Cardiac septum (tissue), 1 donor: ENCODE results near the gene ERLIN1. TPM values are rescaled to one million over a fixed set of nuclear protein-coding genes. Genes with fewer than 3 reads are reported as not detected.
"Not testable (repeated sequence)": the region's sequence is repeated elsewhere in the genome, so short reads cannot be mapped to it uniquely, and the experiment has no call there.

Source experiments
- DNase-seq: peaks from one replicate; pipeline ENCODE4 v3.0.0-alpha.2; 2020; ENCODE audit warnings: low spot score
- intact Hi-C: fragments of 100-400 bp; cut with DNase I; formaldehyde crosslinking; loops from one replicate; pipeline ENCODE4 v1.14.0; 2022
- total RNA-seq: library from RNA; stranded (reverse); fragmentation: NEBNext Ultra II Directional; extraction: Animal tissue kit (Norgen Biotek cat#: 25700); gene quantifications from one replicate; pipeline ENCODE4 v1.2.1, GENCODE V29; 2021
- donor health status: DM: no; HTN: no; CAD: no.

ERLIN1 gene
- total RNA-seq, 1 donor from 2014 or later, result 7.2 TPM

- intact Hi-C loops, result no loop called here
- no peak for DNase-seq
These were observed 42.1 kb downstream of the ERLIN1 start for GRCh38 chr10:100143756-100144155.

GRCh38 chr10:100141446-100142087 lies 44.3 kb downstream of the ERLIN1 start:
- intact Hi-C loops, result no loop called here
- no peak for DNase-seq

- intact Hi-C loops, result no loop called here
- no peak for DNase-seq
These were observed 45.8 kb downstream of the ERLIN1 start for GRCh38 chr10:100140070-100140469.

GRCh38 chr10:100138921-100139496 lies 46.8 kb downstream of the ERLIN1 start:
- intact Hi-C loops, result no loop called here
- no peak for DNase-seq

GRCh38 chr10:100135486-100135885 lies 50.3 kb downstream of the ERLIN1 start:
- DNase-seq, result no peak
- intact Hi-C loops, result no loop called here

DNA sequence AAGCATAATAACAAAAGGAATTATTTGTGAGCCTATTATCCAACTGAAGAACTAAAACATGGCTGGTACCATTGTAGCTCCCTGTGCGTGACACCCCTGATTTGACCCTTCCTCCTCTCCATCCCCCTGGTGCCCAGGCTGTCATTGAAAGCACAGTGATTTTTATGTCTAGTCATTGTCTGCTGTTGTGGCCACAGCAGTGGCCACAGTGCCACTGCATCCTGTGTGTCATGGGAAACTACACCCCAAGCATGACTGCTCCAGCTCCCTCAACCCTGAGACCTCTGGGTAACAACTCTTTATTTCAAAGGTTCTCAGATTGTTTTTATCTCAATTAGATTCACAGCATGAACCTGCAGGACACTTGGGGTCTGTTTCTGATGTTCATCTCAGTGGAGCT lies 52.0 kb downstream of the ERLIN1 start:
- intact Hi-C loops, result no loop called here
- no peak for DNase-seq

DNA sequence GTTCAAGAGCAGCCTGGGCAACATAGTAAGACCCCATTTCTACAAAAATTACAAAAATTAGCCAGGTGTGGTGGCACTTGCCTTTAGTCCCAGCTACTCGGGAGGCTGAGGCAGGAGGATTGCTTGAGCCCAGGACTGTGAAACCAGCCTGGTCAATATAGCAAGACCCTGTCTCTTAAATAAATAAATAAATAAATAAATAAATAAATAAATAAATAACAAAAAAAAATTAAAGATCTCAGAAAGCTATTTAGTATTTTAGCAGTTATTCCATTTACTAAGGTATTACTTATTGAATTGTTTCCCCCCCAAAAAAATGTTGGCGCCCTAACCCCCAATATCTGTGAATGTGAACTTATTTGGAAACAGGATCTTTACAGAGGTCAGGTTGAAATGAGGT lies 53.4 kb downstream of the ERLIN1 start:
- no peak for DNase-seq
- intact Hi-C loops, result no loop called here

- intact Hi-C loops, result no loop called here
- DNase-seq, result no peak
These were observed 54.3 kb downstream of the ERLIN1 start for GRCh38 chr10:100131571-100131970.

DNA sequence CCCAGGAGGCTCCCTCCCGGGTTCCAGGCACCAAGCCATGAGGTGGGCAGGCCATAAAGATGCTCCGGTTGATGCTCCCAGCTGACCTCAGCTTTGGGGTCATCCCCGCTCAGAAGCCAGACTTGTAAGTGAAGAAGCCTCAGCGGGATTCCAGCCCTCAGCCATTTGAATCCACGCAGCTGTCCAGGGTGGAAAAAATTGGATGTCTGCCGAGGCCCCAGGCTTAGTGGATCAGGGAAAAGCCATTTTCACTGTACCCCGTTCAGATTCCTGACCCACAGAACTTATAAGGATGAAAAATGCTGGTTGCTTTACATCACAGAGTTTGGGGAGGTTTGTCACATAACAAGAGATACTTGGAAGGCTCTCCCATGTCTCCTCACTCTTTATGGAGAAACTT lies 55.0 kb downstream of the ERLIN1 start:
- intact Hi-C loops, result no loop called here
- no peak for DNase-seq

- DNase-seq, result no peak
These were observed 56.4 kb downstream of the ERLIN1 start for GRCh38 chr10:100129424-100129823.

DNA sequence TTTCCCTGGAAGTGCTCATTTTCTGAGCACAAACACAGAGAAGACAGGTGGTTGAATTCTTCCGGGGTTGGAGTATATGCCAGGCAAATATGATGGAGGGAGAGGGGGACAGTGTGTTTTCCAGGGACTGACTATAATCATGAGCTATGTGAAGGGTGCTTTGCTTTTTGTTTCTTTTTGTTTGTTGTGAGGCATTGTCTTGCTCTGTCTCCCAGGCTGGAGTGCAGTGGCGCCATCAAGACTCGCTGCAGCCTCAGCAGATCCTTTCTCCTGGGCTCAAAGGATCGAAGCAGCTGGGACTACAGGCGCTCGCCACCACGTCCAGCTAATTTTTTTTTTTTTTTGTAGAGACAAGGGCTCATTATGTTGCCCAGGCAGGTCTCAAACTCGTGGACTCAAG lies 56.9 kb downstream of the ERLIN1 start:
- no peak for DNase-seq
- intact Hi-C loops, result no loop called here

More at GRCh38 chr10:100129424-100129823, 56.4 kb downstream of the ERLIN1 start:
- intact Hi-C loops, result no loop called here

DNA sequence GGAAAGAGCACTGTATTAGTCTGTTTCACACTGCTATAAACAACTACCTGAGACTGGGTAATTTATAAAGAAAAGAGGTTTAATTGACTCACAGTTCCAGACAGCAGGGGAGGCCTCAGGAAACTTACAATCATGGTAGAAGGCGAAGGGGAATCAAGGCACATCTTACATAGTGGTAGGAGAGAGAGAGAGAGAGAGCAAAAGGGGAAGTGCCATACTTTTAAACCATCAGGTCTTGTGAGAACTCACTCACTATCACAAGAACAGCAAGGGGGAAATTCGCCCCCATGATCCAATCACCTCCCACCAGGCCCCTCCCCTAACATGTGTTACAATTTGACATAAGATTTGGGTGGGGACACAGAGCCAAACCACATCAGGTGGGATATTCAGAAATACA lies 60.5 kb downstream of the ERLIN1 start:
- intact Hi-C loops, DNase-seq: not testable (repeated sequence)

- no peak for DNase-seq
- intact Hi-C loops, result no loop called here
These were observed 61.7 kb downstream of the ERLIN1 start for GRCh38 chr10:100124097-100124496.

GRCh38 chr10:100122780-100123179 lies 63.0 kb downstream of the ERLIN1 start:
- DNase-seq, result no peak
- intact Hi-C loops, result no loop called here

GRCh38 chr10:100120550-100120949 lies 65.3 kb downstream of the ERLIN1 start:
- intact Hi-C loops, result no loop called here

GRCh38 chr10:100119726-100120125 lies 66.1 kb downstream of the ERLIN1 start:
- DNase-seq, result no peak
- intact Hi-C loops, result no loop called here

More at GRCh38 chr10:100120550-100120949, 65.3 kb downstream of the ERLIN1 start:
- DNase-seq, result no peak

GRCh38 chr10:100114976-100115770 lies 70.7 kb downstream of the ERLIN1 start:
- intact Hi-C loops, result no loop called here
- no peak for DNase-seq

DNA sequence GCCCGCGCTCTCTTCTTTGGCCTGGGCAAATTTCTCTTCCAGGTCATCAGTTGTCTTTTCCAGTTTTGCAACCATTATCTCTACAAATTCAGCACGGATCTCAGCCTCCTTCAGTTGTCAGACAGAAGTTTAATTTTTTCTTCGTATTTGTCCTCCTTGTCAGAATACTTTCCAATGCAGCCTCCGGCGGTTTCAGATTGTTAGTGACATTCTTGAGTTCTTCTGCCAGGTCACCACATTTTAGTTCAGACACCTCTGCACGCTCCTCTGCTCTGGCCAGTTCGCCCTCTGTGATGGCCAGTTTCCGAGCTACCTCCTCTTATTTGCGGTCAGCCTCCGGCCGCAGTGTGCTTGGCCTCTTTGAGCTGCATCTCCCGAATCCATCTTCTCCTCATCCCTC lies 71.4 kb downstream of the ERLIN1 start:
- no peak for DNase-seq
- intact Hi-C loops, result no loop called here

DNA sequence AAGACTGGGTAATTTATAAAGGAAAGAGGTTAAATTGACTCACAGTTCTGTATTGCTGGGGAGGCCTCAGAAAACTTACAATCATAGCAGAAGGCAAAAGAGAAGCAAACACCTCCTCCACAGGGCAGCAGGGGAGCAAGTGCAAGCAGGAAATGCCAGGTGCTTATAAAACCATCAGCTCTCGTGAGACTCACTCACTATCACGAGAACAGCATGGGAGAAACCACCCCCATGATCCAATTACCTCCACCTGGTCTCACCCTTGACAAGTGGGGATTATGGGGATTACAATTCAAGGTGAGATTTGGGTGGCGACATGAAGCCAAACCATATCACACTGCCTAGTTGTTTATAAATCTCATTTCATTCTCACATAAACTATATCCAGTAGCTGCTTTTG lies 76.2 kb downstream of the ERLIN1 start:
- DNase-seq, result no peak
- intact Hi-C loops, result no loop called here

- intact Hi-C loops, result no loop called here
- no peak for DNase-seq
These were observed 79.0 kb downstream of the ERLIN1 start for GRCh38 chr10:100106865-100107264.

DNA sequence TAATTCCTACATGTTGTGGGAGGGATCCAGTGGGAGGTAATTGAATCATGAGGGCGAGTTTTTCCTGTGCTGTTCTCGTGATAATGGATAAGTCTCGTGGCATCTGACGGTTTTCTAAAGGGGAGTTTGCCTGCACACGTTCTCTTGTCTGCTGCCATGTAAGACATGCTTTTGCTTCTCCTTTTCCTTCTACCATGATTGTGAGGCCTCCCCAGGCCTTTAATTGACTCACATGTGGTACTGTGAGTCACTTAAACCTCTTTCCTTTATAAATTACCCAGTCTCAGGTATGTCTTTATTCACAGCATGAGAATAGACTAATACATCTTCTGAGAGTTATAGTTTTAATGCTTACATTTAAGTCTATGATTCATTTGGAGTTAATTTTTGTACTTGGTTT lies 81.5 kb downstream of the ERLIN1 start:
- DNase-seq, result no peak
- intact Hi-C loops, result no loop called here
